SHP77 (cell line): ENCODE data around the gene NAA20.
A peak's percentile ranks its signal among the peaks of the same experiment; 100 is the strongest.
"Not testable (repeated sequence)": the region's sequence is repeated elsewhere in the genome, so short reads cannot be mapped to it uniquely, and the experiment has no call there.

Experiments
- DNase-seq, 2 experiments: peaks; one replicate each; lab custom pipeline; 2025; lab: John Stamatoyannopoulos, UW

The NAA20 gene

GRCh38 chr20:19991308-19991707 is 25.9 kb upstream of the NAA20 start:
- DNase-seq, result no peak

DNA sequence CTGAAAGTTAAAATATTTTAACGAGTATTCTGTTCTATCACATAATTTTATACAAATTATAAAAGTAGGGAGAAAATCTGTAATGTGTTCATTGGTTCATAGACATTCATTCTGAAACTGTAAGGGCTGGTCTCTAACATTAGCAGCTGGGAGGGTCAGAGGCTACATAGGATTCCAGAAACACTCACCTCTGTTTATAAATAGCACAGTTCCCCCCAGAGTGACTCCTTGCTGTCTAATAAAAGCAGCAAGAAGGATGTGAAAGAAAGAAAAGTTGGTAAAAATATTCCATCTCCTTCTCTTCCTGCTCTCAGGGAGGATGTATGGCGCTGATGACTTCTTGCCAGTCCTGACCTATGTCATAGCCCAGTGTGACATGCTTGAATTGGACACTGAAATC is 25.3 kb upstream of the NAA20 start:
- no peak for DNase-seq

- no peak for DNase-seq
These were observed 23.9 kb upstream of the NAA20 start for GRCh38 chr20:19992996-19993908.

DNA sequence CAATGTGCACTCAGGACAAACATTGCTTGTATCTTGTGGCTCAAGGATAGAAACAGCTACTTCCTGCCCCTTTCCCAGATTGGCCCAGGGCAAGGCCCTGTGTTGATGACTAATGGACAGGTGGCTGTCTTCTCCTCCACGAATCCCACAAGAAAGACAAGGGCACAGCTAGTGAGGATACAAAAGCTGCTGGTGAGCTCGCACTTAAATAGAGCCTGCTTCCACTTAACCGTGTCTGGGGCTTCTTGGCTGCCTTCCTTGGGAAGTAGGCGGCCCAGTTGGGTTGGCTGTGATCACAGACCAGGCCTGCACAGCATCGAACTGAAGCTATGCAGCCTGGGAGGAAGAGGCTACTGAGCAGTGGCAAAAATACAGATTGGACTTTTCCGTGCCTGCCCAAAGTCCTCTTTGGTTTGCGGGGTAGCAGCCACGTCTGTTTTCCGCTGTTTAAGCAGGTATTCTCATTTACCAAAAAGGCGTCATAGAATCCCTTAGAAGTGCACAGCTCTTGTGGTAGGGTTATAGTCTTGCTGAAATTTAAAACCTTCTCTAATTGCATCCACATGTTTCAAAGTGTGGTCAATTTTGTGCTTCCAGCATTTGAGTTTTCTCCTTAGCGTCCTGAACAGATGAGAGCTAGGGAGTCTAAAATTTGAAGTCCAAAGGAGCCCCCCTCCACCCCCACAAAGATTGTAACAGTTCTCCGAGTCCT is 23.0 kb upstream of the NAA20 start:
- no peak for DNase-seq

- DNase-seq, result peak; percentile 40 to 42
These were observed 21.8 kb upstream of the NAA20 start for GRCh38 chr20:19995220-19995863.

GRCh38 chr20:19996222-19996621 is 20.9 kb upstream of the NAA20 start:
- no peak for DNase-seq

DNA sequence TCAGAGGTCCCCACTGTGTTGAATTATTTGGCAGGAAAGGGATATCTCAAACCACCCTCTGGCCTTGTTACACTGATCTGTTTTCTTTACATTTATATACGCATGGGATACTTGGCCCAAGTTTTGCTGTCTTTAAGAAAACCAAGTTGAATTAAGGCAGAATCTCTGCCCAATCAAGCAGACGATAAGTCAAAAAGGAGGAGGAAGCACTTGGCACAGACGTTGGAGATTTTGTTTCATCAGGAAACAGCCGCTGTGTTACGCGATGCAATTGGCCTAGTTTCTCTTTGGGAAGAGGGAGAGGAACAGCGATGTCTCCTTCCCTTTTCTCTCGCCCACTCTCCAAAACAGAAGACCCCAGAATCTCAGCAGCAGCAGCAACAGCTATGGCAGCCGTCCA is 20.2 kb upstream of the NAA20 start:
- DNase-seq, result no peak

- no peak for DNase-seq
These were observed 18.0 kb upstream of the NAA20 start for GRCh38 chr20:19998990-19999705.

DNA sequence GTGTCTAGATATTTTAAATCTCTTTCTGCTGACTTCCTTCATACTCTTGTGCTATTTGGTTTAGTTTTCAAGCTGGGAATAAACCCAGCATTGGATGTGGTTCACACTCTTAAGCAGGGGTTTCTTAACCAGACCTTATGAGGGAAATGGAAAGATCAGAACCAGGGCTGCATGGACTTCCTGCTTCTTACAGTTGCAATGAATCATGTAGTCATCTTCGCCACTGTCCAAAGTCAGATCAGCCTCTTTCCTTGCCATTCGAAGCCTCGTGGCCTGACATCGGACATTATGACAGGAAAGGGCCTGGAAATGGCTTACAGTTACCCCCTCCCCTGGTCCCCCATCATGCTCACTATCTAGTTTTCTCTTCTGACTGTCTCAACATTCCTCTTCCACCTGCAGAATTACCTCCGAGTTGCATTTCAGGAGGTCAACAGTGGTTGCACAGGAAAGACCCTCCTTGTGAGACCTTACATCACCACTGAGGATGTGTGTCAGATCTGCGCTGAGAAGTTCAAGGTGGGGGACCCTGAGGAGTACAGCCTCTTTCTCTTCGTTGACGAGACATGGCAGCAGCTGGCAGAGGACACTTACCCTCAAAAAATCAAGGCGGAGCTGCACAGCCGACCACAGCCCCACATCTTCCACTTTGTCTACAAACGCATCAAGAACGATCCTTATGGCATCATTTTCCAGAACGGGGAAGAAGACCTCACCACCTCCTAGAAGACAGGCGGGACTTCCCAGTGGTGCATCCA is 16.8 kb upstream of the NAA20 start:
- DNase-seq, result no peak

GRCh38 chr20:20002101-20002998 is 14.8 kb upstream of the NAA20 start:
- DNase-seq, result no peak

DNA sequence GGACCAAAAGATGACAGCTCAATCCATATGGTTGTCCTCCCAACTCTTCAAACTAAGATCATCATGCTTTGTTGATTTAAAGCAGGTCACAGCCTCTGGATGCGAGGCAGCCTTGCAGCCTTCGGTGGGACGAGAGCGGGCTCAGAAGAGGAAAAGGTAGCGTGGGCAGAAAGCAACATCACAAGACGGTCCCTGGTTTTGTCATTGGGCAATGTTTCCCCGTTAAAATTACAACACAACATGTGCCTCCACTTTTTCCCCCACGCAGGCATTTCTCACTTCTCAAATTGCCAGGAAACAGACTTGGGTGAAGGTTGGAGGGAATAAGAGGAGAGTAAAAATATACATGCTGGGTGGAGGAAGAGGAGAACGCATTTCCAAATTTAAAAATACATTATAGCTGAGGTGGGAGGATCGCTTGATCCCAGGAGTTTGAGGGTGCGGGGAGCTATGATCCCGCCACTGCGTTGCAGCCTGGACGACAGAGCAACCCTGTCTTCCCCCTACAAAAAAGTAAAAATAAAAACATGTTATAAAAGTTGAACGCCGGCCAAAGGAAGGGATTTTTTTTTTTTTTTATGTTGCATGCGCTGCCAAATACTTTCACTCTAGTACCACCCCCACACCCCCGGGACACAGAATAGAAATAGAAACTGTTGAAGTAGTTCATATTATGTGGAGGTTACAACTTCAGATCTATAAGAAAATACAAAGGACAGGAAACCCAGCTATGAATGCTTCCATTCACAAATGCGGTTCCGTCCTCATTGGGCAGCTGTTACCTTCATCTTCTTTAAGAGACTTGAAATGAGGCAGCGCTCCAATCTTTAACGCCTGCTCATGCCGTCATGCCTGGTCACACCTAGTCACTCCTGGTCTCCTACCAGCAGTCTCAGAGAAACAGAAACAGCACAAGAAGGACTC is 13.9 kb upstream of the NAA20 start:
- no peak for DNase-seq

- DNase-seq, result not testable (repeated sequence)
These were observed 13.2 kb upstream of the NAA20 start for GRCh38 chr20:20003955-20004322.

DNA sequence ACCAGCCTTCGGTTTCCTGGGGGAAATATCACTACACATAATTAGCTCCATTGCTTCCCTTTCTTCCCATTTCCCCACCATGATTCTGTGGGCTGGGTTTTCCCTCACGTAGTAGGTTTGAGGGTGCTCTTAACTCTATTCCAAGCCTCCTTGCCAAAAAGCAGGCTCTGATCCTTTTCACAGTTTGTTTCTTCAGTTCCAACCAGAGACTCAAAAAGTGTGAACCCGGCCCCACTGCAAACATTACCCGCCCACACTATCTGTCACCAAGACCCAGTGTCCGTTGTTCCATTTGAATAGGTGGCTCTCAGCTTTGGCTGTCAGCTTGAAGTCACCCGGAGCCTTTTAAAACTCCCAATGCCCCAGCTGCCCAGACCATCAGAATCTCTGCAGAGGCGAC is 11.8 kb upstream of the NAA20 start:
- no peak for DNase-seq

DNA sequence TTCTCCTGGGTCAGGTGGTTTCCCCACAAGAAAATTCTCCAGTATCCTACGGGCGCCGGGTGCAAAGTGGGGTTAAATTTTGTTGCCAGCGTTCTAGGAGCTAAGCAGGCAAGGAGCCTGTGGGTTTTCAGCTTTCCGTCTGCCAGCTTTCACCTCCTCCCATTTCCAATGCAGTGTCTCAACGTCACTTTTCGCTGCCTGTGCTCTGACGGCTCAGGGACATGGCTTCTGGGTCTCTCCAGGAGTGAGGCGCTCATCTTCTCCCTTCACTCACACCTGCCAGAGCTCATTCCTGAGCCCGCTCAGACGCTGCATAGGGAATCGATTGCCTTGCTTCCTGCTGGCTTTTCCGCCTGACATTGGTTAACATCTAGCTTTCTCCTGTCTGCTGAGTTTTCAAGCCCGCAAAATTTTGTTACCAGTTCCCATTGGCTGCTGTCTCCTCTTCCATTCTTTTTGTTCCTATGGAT is 7.3 kb upstream of the NAA20 start:
- peak; percentile 79 to 80 for DNase-seq

DNA sequence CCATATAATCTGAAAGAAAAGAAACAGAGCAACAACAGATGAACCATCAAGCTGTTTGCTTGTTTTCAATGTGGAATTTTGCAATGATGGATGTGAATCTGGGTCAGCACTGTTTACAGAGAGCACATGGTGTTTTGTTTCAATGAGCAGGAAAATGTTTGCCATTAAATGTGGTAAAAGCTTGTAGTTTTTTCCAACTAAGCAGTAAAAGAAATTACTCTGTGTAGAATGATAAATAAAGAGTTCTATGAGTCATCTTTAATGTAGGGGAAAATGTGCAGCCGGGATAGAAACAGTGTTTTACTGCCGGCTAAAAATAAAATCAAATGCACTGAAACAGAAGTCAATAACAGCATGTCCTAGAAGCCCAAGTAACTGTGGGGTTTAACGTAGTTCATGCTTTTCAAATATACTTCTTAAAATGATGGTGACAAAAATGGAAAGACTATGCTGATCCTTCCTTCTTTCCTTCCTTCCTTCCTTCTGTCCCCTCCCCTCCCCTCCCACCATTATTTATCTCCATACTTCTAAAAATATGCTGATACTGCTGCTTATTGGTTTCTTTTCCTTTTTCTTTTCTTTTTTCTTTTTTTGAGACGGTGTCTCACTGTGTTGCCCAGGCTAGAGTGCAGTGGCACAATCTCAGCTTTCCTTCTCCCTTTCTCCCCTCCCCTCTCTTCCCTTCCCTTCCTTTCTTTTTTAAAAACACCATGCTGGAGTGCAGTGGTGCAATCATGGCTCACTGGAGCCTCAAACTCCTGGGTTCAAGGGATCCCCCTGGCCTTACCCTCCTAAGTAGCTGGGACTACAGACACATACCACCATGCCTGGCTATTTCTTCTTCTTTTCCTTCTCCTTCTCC is 6.3 kb upstream of the NAA20 start:
- DNase-seq, result peak; percentile 27 to 44

DNA sequence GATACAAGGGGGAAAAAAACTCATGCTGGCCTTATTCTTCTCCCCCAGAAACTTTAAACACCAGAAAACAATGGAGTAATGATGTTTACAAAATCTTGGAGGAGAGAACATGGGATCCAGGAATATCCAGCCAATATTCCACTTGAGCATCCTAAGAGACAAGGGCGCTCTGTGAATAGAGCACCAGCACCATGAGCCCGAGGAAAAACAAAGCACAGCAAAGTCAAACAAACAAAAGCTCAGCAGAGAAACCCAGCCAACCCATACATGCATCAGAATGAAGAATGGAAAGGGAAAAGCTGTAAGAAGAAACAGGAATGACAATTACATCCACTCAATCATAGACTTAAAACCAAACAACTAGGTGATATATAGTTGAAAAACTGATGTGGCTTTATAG is 4.6 kb upstream of the NAA20 start:
- no peak for DNase-seq

DNA sequence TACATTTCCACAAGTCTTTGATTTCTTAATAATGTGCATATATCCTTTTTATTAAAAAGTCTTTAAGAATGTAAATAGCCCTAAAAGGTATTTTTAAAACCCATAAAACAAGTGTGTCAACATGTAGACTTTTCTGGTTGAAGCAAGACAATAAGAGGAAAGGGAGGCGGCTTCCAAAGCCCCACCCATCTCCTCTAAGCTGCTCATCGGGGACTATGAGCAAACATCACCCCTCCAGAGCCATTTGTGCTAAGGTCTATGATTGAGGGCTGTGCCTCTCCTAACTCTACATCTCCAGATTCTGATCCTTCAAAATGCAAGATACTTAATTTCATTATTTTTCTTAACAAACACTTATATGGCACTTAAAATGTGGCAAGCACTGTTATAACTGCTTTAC is 2.5 kb upstream of the NAA20 start:
- DNase-seq, result no peak

- no peak for DNase-seq
These were observed 653 bp downstream of the NAA20 start for GRCh38 chr20:20017844-20018185.
